WTC11 (cell line): ENCODE data around the gene TAF1L.

Source experiments
- ARID4B ChIP-seq: sonication (generic); formaldehyde crosslinking; IDR thresholded peaks from 2 replicates; pipeline ENCODE4 v1.8.0; 2023; ENCODE audit warnings: missing genetic modification reagents, mild to moderate bottlenecking, borderline replicate concordance
- E2F5 ChIP-seq: sonication (generic); formaldehyde crosslinking; IDR thresholded peaks from 2 replicates; pipeline ENCODE4 v1.8.1; 2022; ENCODE audit warnings: mild to moderate bottlenecking, moderate library complexity, missing genetic modification reagents
- JUN ChIP-seq: sonication (generic); formaldehyde crosslinking; IDR thresholded peaks from 2 replicates; pipeline ENCODE4 v1.8.0; 2023; ENCODE audit warnings: mild to moderate bottlenecking, missing genetic modification reagents
- PRRX2 ChIP-seq: fragments of 250-450 bp; sonication (Bioruptor Pico); IDR thresholded peaks from 2 replicates; pipeline ENCODE4 v1.8.0; 2021; ENCODE audit warnings: mild to moderate bottlenecking
- TCF7 ChIP-seq: sonication (generic); formaldehyde crosslinking; IDR thresholded peaks from 2 replicates; pipeline ENCODE4 v1.8.0; 2022; ENCODE audit warnings: mild to moderate bottlenecking, low read depth, missing genetic modification reagents, moderate library complexity
- USF1 ChIP-seq: sonication (generic); formaldehyde crosslinking; IDR thresholded peaks from 2 replicates; pipeline ENCODE4 v1.8.0; 2022; ENCODE audit warnings: mild to moderate bottlenecking, missing genetic modification reagents
- TF ChIP-seq, protein P1 (sequence below): fragments of 200-600 bp; IDR thresholded peaks from 2 replicates; pipeline ENCODE4 v1.8.0; 2022; ENCODE audit warnings: antibody characterized with exemption

- TF ChIP-seq, protein P1, sequence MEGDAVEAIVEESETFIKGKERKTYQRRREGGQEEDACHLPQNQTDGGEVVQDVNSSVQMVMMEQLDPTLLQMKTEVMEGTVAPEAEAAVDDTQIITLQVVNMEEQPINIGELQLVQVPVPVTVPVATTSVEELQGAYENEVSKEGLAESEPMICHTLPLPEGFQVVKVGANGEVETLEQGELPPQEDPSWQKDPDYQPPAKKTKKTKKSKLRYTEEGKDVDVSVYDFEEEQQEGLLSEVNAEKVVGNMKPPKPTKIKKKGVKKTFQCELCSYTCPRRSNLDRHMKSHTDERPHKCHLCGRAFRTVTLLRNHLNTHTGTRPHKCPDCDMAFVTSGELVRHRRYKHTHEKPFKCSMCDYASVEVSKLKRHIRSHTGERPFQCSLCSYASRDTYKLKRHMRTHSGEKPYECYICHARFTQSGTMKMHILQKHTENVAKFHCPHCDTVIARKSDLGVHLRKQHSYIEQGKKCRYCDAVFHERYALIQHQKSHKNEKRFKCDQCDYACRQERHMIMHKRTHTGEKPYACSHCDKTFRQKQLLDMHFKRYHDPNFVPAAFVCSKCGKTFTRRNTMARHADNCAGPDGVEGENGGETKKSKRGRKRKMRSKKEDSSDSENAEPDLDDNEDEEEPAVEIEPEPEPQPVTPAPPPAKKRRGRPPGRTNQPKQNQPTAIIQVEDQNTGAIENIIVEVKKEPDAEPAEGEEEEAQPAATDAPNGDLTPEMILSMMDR: no peak
- TF ChIP-seq JUN (no peak), TCF7 (CRISPR knock-in tag) (no peak), USF1 (no peak), PRRX2 (CRISPR knock-in tag) (no peak), ARID4B (CRISPR knock-in tag) (no peak), E2F5 (CRISPR knock-in tag) (no peak)
Observed at GRCh38 chr9:32618261-32618660, 17.2 kb downstream of the TAF1L start.
